ENCODE data around the gene MBNL2.

DNA sequence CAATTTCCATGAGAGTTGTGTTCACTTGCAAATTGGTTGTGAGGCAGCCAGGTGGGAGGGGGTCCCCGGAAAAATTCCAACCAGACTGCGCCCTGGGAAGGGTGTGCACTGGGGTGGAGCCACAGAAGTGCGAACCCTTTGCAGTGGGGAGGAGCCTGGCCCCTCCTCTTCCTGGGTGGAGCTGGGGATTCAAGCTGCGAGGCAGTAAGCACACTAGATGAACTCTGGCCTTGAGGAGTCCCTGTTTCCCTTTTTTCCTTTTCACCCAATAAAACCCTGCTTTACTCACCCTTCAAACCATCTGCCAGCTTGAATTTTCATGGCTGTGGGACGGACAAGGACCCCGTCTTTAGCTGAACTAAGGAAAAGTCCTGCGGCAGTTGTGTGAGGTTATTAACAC, 31.0 kb upstream of the MBNL2 start:
- TF ChIP-seq, protein P1, sequence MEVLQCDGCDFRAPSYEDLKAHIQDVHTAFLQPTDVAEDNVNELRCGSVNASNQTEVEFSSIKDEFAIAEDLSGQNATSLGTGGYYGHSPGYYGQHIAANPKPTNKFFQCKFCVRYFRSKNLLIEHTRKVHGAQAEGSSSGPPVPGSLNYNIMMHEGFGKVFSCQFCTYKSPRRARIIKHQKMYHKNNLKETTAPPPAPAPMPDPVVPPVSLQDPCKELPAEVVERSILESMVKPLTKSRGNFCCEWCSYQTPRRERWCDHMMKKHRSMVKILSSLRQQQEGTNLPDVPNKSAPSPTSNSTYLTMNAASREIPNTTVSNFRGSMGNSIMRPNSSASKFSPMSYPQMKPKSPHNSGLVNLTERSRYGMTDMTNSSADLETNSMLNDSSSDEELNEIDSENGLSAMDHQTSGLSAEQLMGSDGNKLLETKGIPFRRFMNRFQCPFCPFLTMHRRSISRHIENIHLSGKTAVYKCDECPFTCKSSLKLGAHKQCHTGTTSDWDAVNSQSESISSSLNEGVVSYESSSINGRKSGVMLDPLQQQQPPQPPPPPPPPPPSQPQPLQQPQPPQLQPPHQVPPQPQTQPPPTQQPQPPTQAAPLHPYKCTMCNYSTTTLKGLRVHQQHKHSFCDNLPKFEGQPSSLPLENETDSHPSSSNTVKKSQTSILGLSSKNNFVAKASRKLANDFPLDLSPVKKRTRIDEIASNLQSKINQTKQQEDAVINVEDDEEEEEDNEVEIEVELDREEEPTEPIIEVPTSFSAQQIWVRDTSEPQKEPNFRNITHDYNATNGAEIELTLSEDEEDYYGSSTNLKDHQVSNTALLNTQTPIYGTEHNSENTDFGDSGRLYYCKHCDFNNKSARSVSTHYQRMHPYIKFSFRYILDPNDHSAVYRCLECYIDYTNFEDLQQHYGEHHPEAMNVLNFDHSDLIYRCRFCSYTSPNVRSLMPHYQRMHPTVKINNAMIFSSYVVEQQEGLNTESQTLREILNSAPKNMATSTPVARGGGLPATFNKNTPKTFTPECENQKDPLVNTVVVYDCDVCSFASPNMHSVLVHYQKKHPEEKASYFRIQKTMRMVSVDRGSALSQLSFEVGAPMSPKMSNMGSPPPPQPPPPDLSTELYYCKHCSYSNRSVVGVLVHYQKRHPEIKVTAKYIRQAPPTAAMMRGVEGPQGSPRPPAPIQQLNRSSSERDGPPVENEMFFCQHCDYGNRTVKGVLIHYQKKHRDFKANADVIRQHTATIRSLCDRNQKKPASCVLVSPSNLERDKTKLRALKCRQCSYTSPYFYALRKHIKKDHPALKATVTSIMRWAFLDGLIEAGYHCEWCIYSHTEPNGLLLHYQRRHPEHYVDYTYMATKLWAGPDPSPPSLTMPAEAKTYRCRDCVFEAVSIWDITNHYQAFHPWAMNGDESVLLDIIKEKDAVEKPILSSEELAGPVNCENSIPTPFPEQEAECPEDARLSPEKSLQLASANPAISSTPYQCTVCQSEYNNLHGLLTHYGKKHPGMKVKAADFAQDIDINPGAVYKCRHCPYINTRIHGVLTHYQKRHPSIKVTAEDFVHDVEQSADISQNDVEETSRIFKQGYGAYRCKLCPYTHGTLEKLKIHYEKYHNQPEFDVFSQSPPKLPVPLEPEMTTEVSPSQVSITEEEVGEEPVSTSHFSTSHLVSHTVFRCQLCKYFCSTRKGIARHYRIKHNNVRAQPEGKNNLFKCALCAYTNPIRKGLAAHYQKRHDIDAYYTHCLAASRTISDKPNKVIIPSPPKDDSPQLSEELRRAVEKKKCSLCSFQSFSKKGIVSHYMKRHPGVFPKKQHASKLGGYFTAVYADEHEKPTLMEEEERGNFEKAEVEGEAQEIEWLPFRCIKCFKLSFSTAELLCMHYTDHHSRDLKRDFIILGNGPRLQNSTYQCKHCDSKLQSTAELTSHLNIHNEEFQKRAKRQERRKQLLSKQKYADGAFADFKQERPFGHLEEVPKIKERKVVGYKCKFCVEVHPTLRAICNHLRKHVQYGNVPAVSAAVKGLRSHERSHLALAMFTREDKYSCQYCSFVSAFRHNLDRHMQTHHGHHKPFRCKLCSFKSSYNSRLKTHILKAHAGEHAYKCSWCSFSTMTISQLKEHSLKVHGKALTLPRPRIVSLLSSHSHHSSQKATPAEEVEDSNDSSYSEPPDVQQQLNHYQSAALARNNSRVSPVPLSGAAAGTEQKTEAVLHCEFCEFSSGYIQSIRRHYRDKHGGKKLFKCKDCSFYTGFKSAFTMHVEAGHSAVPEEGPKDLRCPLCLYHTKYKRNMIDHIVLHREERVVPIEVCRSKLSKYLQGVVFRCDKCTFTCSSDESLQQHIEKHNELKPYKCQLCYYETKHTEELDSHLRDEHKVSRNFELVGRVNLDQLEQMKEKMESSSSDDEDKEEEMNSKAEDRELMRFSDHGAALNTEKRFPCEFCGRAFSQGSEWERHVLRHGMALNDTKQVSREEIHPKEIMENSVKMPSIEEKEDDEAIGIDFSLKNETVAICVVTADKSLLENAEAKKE (CRISPR knock-in tag; IDR thresholded peaks at IDR 0.05): no peak
- TF ChIP-seq, protein P2, sequence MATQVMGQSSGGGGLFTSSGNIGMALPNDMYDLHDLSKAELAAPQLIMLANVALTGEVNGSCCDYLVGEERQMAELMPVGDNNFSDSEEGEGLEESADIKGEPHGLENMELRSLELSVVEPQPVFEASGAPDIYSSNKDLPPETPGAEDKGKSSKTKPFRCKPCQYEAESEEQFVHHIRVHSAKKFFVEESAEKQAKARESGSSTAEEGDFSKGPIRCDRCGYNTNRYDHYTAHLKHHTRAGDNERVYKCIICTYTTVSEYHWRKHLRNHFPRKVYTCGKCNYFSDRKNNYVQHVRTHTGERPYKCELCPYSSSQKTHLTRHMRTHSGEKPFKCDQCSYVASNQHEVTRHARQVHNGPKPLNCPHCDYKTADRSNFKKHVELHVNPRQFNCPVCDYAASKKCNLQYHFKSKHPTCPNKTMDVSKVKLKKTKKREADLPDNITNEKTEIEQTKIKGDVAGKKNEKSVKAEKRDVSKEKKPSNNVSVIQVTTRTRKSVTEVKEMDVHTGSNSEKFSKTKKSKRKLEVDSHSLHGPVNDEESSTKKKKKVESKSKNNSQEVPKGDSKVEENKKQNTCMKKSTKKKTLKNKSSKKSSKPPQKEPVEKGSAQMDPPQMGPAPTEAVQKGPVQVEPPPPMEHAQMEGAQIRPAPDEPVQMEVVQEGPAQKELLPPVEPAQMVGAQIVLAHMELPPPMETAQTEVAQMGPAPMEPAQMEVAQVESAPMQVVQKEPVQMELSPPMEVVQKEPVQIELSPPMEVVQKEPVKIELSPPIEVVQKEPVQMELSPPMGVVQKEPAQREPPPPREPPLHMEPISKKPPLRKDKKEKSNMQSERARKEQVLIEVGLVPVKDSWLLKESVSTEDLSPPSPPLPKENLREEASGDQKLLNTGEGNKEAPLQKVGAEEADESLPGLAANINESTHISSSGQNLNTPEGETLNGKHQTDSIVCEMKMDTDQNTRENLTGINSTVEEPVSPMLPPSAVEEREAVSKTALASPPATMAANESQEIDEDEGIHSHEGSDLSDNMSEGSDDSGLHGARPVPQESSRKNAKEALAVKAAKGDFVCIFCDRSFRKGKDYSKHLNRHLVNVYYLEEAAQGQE (IDR thresholded peaks at IDR 0.05; ENCODE audit: unreplicated experiment): no peak
